ENCODE results near the gene RNF150. TPM values are rescaled to one million over a fixed set of nuclear protein-coding genes. Genes with fewer than 3 reads are reported as not detected.

Gene RNF150
- total RNA-seq, 4 donors from 2014 or later, result 33.1 to 53.3 (median 43.6) TPM

GRCh38 chr4:140996766-140997165 is 136.5 kb downstream of the RNF150 start:
- intact Hi-C loops (cut with DNase I), result loop anchor here (5.0 kb wide), 3 partner anchors 54 to 136 kb away; partner anchors contain the start of gene RNF150
- Histone ChIP-seq H3K9me3 (no peaks in the 10 kb centered on the region), H3K36me3 (peaks cover 0 to 4% (median 0%) of the 10 kb centered on the region in 4 donors), H3K27ac (replicated peaks in 1 of 4) (peak overlapping the region; percentile 57 to 77 (median 71)), H3K27me3 (no peaks in the 10 kb centered on the region), H3K4me3 (no peak overlapping the region), H3K4me1 (peaks cover 28 to 65% (median 53%) of the 10 kb centered on the region in 4 donors)
- peak in 1 of 3 experiments; percentile 40 for TF ChIP-seq CTCF (IDR thresholded peaks at IDR 0.05)
- TF ChIP-seq POLR2A (IDR thresholded peaks at IDR 0.05; ENCODE audit: low read depth), result no peak
- peak; percentile 51 for TF ChIP-seq EP300 (IDR thresholded peaks at IDR 0.05)
- peak in 1 of 2 donors; percentile 32 for TF ChIP-seq POLR2AphosphoS5 (IDR thresholded peaks at IDR 0.05)
- DNase-seq (ENCODE audit: extremely low spot score), result no peak

GRCh38 chr4:140995058-140995457 is 138.2 kb downstream of the RNF150 start:
- DNase-seq (ENCODE audit: extremely low spot score), result no peak

GRCh38 chr4:140994015-140994414 is 139.3 kb downstream of the RNF150 start:
- intact Hi-C loops (cut with DNase I), result no loop called here
- H3K27ac ChIP-seq (replicated peaks in 1 of 4), result peak overlapping the region; percentile 57 to 77 (median 71)
- no peaks in the 10 kb centered on the region for H3K27me3 ChIP-seq
- H3K4me3 ChIP-seq, result no peak overlapping the region
- TF ChIP-seq POLR2A (IDR thresholded peaks at IDR 0.05; ENCODE audit: low read depth) (no peak), POLR2AphosphoS5 (IDR thresholded peaks at IDR 0.05) (peak in 1 of 2 donors; percentile 12)
- H3K4me1 ChIP-seq, result peaks cover 29 to 63% (median 53%) of the 10 kb centered on the region in 4 donors
- H3K36me3 ChIP-seq, result peaks cover 0 to 4% (median 0%) of the 10 kb centered on the region in 4 donors
- DNase-seq (ENCODE audit: extremely low spot score), result no peak
- 55% methylated on average over 1 of the region's 1 CpG for WGBS
- no peaks in the 10 kb centered on the region for H3K9me3 ChIP-seq

More at GRCh38 chr4:140995058-140995457, 138.2 kb downstream of the RNF150 start:
- Histone ChIP-seq H3K4me3 (no peak overlapping the region), H3K4me1 (peaks cover 24 to 60% (median 51%) of the 10 kb centered on the region in 4 donors), H3K9me3 (no peaks in the 10 kb centered on the region), H3K27me3 (no peaks in the 10 kb centered on the region), H3K27ac (replicated peaks in 1 of 4) (peak overlapping the region; percentile 57 to 77 (median 71)), H3K36me3 (peaks cover 0 to 4% (median 0%) of the 10 kb centered on the region in 4 donors)
- TF ChIP-seq CTCF (IDR thresholded peaks at IDR 0.05) (no peak), EP300 (IDR thresholded peaks at IDR 0.05) (peak; percentile 11), POLR2AphosphoS5 (IDR thresholded peaks at IDR 0.05) (peak; percentile 67 to 81), POLR2A (IDR thresholded peaks at IDR 0.05; ENCODE audit: low read depth) (no peak)
- 67% methylated on average over 1 of the region's 1 CpG for WGBS
- intact Hi-C loops (cut with DNase I), result loop anchor here (5.0 kb wide), 3 partner anchors 53 to 137 kb away; partner anchors contain the start of gene RNF150

GRCh38 chr4:140993370-140993769 is 139.9 kb downstream of the RNF150 start:
- WGBS, result 63% methylated on average over 4 of the region's 4 CpGs
- Histone ChIP-seq H3K27ac (replicated peaks in 1 of 4) (peak overlapping the region; percentile 57 to 77 (median 71)), H3K36me3 (peaks cover 0 to 4% (median 0%) of the 10 kb centered on the region in 4 donors), H3K9me3 (no peaks in the 10 kb centered on the region), H3K27me3 (no peaks in the 10 kb centered on the region), H3K4me1 (peaks cover 23 to 57% (median 48%) of the 10 kb centered on the region in 4 donors), H3K4me3 (no peak overlapping the region)
- DNase-seq (ENCODE audit: extremely low spot score), result no peak
- intact Hi-C loops (cut with DNase I), result no loop called here
- TF ChIP-seq POLR2AphosphoS5 (IDR thresholded peaks at IDR 0.05) (no peak), CTCF (IDR thresholded peaks at IDR 0.05) (no peak), POLR2A (IDR thresholded peaks at IDR 0.05; ENCODE audit: low read depth) (no peak), EP300 (IDR thresholded peaks at IDR 0.05) (no peak)

GRCh38 chr4:140989944-140990343 is 143.3 kb downstream of the RNF150 start:
- Histone ChIP-seq H3K4me1 (peaks cover 17 to 48% (median 40%) of the 10 kb centered on the region in 4 donors), H3K9me3 (no peaks in the 10 kb centered on the region), H3K27ac (replicated peaks in 1 of 4) (peak overlapping the region in 2 of 4 donors; percentile 2 to 62), H3K4me3 (no peak overlapping the region), H3K27me3 (no peaks in the 10 kb centered on the region), H3K36me3 (peaks cover 0 to 4% (median 0%) of the 10 kb centered on the region in 4 donors)
- TF ChIP-seq POLR2A (IDR thresholded peaks at IDR 0.05; ENCODE audit: low read depth), result no peak
- TF ChIP-seq EP300 (IDR thresholded peaks at IDR 0.05), result no peak
- no peak for TF ChIP-seq CTCF (IDR thresholded peaks at IDR 0.05)
- no peak for TF ChIP-seq POLR2AphosphoS5 (IDR thresholded peaks at IDR 0.05)
- DNase-seq (ENCODE audit: extremely low spot score), result no peak
- WGBS, result 77% methylated on average over 3 of the region's 3 CpGs
- intact Hi-C loops (cut with DNase I), result no loop called here
